GM10847 (cell line): ENCODE data around the gene ODF4.

Experiments used
- POLR2A ChIP-seq: IDR thresholded peaks from 2 replicates; pipeline ENCODE4 v1.6.1; 2011; ENCODE audit not compliant: insufficient read length; ENCODE audit errors: extremely low read depth

The ODF4 gene

DNA sequence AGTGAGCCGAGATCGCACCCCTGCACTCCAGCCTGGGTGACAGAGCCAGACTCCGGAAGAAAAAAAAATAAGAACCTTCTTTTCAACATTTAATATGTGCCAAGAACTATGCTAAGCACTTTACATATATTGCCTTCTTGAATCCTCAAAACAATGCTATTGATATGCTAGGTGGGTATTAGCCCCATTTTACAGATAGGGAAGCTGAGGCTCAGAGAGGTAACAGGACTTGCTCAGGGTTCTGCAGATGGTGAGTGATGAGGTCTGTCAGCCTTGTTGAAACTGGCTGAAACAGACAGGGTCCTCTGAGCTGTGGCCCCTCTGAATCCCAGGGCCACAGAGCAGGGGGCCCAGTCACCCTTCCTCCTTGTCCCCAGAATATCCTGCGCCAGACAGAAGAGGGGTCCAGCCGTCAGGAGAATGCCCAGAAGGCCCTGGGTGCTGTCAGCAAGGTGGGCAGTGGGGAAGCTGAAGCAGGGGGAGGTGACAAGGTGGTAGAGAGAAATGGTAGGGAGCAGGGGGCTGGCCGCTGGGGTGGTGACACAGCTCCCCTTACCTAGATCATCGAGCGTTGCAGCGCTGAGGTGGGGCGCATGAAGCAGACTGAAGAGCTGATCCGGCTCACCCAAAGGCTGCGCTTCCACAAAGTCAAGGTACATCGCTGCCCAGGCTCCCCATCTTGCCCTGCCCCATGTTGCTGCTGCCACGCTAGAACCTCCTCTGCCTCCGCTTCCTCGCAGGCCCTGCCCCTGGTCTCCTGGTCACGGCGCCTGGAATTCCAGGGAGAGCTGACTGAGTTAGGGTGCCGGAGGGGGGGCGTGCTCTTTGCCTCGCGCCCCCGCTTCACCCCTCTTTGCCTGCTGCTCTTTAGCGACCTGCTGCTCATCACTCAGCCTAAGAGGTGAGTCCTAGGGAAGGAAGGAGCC is 21.4 kb upstream of the ODF4 start:
- no peak for TF ChIP-seq POLR2A

- TF ChIP-seq POLR2A = no peak
These were observed 19.4 kb upstream of the ODF4 start for GRCh38 chr17:8320262-8320661.

DNA sequence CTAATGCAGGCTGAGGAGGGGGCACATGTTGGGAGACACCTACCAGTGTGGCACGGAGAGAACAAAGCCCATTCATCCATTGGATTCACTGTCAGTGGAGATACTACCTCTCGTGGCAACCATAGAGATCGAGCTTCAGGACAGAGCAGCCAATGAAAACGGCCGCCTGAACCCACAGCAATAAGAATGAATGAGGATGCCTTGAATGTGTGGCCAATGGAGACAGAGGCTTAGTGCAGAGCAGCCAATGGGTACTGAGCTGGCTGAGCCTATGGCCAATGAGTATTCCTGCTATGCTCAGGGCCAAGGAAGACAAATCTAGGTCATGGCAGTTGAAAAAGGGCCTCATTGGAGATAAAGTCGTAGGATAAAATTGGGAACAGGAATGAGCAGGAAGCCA is 18.6 kb upstream of the ODF4 start:
- TF ChIP-seq POLR2A = no peak

GRCh38 chr17:8322061-8322460 is 17.6 kb upstream of the ODF4 start:
- no peak for TF ChIP-seq POLR2A

DNA sequence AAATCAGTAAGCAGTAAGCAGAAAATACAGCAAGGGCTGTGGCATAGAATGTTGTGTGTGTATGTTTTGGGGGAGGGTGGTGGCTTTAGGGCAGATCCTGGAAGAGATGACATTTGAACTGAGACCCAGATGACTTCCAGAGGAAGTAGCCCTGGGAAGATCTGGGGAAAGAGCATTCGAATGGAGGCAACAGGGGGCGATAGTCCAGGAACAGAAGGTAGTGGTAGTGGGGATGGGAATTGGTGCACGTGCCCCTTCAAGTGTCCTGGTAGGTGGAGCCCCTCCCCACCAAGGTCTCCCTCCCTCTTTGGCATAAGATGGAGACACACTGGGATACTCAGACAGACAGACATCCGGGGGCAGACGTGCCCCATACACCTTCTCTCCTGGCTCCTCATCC is 15.5 kb upstream of the ODF4 start:
- TF ChIP-seq POLR2A = no peak

DNA sequence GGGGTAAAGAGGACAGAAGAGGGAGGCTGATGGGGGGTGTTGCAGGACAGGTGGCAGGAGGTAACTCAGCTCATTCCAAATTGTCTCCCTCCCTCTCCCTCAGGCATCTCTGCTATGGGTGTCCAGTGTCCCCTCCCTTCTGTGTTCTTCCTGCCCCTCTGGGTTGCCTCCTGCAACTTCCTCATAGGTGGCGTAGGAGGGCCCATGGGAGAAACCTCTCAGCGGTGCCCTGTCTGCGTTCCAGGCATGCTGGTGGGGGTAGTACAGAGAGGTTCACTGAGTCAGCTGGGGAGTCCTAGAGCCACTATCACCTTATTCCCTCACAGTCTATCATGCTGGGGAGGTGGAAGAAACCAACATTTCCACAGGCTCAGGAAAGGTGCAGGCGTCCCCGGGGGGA is 14.7 kb upstream of the ODF4 start:
- TF ChIP-seq POLR2A = no peak

DNA sequence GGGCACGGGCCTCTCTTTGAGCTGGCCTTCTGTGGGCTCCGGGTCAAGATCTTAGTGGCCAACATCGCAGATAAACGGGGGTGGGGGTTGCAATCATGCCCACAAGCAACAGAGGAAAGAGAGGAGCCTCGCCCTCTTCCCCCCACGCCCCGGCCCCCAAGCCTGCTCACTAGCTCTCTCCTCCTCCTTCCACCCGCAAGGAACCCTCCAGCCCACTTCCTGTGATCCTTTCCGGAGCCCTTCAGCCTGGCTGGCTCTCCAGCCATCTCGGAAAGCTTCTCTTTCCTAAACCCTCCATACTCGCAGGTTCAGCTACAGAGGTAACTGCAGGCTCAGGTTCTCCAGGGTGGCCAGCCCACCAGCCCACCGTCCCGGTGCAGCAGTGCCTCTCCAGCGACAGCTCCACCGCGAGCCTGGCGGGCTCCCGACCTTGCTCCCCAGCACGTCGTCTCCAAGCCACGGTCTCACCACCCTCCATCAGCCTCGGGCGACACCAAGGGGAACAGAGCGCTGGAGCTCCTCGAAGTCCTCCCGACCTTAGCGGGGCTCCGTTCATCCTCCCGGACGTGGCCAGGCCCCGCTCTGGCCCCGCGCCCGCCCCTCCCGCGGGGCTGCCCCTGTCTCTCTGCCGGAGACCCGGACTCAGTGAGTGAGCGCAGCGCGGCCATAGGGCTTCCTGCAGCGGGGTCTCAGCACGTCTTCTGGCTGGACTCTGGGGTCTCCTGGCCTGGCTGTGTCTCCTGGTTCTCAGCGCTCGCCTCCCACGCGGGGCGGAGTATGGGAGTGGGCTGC is 12.9 kb upstream of the ODF4 start:
- TF ChIP-seq POLR2A = no peak

DNA sequence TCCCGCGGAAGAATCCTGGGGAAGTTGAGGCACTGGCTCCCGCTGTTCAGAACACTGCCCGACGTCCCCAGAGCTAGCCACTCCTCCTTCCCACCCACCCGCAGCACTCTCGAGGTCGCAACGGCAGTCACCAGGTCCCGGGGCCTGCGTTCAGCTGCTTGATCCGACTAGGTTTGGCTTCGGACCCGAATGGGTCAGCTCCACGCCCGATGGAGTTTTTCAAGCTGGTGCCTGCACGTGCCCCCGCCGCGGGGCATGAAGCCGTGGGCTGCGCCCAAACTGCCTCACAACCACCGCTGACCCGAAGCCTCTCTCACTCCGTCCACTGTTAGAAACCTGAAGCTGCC is 12.4 kb upstream of the ODF4 start:
- TF ChIP-seq POLR2A = no peak

GRCh38 chr17:8332128-8332527 is 7.5 kb upstream of the ODF4 start:
- no peak for TF ChIP-seq POLR2A

- no peak for TF ChIP-seq POLR2A
These were observed 7.0 kb upstream of the ODF4 start for GRCh38 chr17:8332688-8333087.

GRCh38 chr17:8333281-8333680 is 6.4 kb upstream of the ODF4 start:
- no peak for TF ChIP-seq POLR2A

- TF ChIP-seq POLR2A = no peak
These were observed 1.6 kb upstream of the ODF4 start for GRCh38 chr17:8337802-8338752.

DNA sequence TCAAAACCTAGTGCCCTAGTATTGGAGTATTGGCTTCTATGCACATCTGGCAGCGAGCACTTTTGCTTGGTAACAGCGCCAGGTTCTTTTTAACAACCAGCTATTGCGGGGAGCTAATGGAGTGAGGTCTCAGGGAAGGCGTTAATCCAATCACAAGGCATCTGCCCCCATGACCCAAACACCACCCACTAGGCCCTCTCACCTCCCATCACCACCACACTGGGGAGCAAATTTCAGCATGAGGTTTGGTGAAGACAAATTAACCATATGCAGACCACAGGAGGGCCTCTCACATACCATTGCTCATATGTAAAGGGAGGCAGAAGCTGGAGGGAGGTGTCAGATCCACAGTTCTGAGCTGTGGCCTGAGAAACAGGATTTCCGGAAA is 893 bp upstream of the ODF4 start:
- no peak for TF ChIP-seq POLR2A

- TF ChIP-seq POLR2A = no peak
These were observed 1.8 kb downstream of the ODF4 start for GRCh38 chr17:8341456-8341855.

- no peak for TF ChIP-seq POLR2A
These were observed 5.5 kb downstream of the ODF4 start for GRCh38 chr17:8345052-8345690.
